IMR-90 (cell line): Measurements from ENCODE around the gene DAG1. TPM values are rescaled to one million over a fixed set of nuclear protein-coding genes. Genes with fewer than 3 reads are reported as not detected.

ENCODE experiments used
- ATAC-seq: fragments of 200-7000 bp; cut with Tn5 transposase; 2 replicates; pipeline ENCODE4 v1.9.1; 2020; ENCODE audit warnings: low read depth, mild to moderate bottlenecking, moderate library complexity
- BruUV-seq: library from RNA; stranded (reverse); fragments of 400-500 nt; replicated peaks from 2 replicates; lab custom pipeline; 2021; lab: Mats Ljungman, UMichigan
- CTCF ChIA-PET: fragments of 300-600 bp; formaldehyde crosslinking; extraction: SDS; loops from one replicate; lab custom pipeline; 2021; ENCODE audit warnings: antibody characterized with exemption; lab: Yijun Ruan, JAX
- POLR2A ChIA-PET: fragments of 300-600 bp; sonication (Branson Sonifier 250); formaldehyde crosslinking; loops from one replicate; lab custom pipeline; 2022; ENCODE audit warnings: antibody characterized with exemption; ENCODE audit not compliant: unreplicated experiment; lab: Charles Lee
- DNase-seq: peaks from one replicate; pipeline ENCODE4 v3.0.0; 2013
- H2AFZ ChIP-seq: replicated peaks from 2 replicates; pipeline ENCODE3; 2013; ENCODE audit warnings: low read length, mild to moderate bottlenecking; ENCODE audit not compliant: poor library complexity
- H2AK5ac ChIP-seq: 2 replicates; pipeline ENCODE4 v1.6.1; 2013; ENCODE audit warnings: low read depth, low read length, inconsistent platforms
- H2AK9ac ChIP-seq: replicated peaks from 2 replicates; pipeline ENCODE3; 2013; ENCODE audit warnings: mild to moderate bottlenecking, low read depth, low read length, moderate library complexity; ENCODE audit not compliant: poor library complexity
- H2BK120ac ChIP-seq: 2 replicates; pipeline ENCODE4 v1.6.1; 2013; ENCODE audit warnings: low read depth, low read length, inconsistent platforms
- H2BK15ac ChIP-seq: 3 replicates; pipeline ENCODE4 v1.6.1; 2013; ENCODE audit warnings: low read depth, low read length, inconsistent platforms
- H2BK20ac ChIP-seq: 2 replicates; pipeline ENCODE4 v1.6.1; 2013; ENCODE audit warnings: low read depth, mild to moderate bottlenecking, inconsistent platforms, low read length, moderate library complexity
- H2BK5ac ChIP-seq: 2 replicates; pipeline ENCODE4 v1.6.1; 2013; ENCODE audit warnings: mild to moderate bottlenecking, low read depth, low read length, inconsistent platforms; ENCODE audit not compliant: poor library complexity, severe bottlenecking
- H3K14ac ChIP-seq: replicated peaks from 2 replicates; pipeline ENCODE4 v1.6.1; 2013; ENCODE audit warnings: low read depth, low read length, inconsistent platforms
- H3K18ac ChIP-seq: 2 replicates; pipeline ENCODE4 v1.6.1; 2013; ENCODE audit warnings: low read depth, low read length, control low read depth
- H3K23ac ChIP-seq: 2 replicates; pipeline ENCODE4 v1.6.1; 2013; ENCODE audit warnings: low read depth, low read length, inconsistent platforms
- H3K27ac ChIP-seq: 2 replicates; pipeline ENCODE4 v1.5.1; 2013; ENCODE audit warnings: mild to moderate bottlenecking, control low read depth, low read length; ENCODE audit not compliant: insufficient read depth
- H3K27me3 ChIP-seq: 2 replicates; pipeline ENCODE4 v1.6.1; 2013; ENCODE audit warnings: low read length; ENCODE audit not compliant: control insufficient read depth, insufficient read depth
- H3K36me3 ChIP-seq: 2 replicates; pipeline ENCODE4 v1.6.1; 2013; ENCODE audit warnings: low read length, mixed read lengths; ENCODE audit not compliant: control insufficient read depth, insufficient read depth
- H3K4ac ChIP-seq: 2 replicates; pipeline ENCODE4 v1.6.1; 2013; ENCODE audit warnings: low read depth, low read length, inconsistent platforms
- H3K4me1 ChIP-seq: 2 replicates; pipeline ENCODE4 v1.6.1; 2013; ENCODE audit warnings: low read length, mixed read lengths; ENCODE audit not compliant: control insufficient read depth, insufficient read depth
- H3K4me2 ChIP-seq: 2 replicates; pipeline ENCODE4 v1.6.1; 2013; ENCODE audit warnings: low read depth, mild to moderate bottlenecking, control low read depth, low read length, moderate library complexity
- H3K4me3 ChIP-seq: 2 replicates; pipeline ENCODE4 v1.5.1; 2013; ENCODE audit warnings: low read depth, mild to moderate bottlenecking, control low read depth, low read length, moderate library complexity; ENCODE audit not compliant: insufficient read depth
- H3K56ac ChIP-seq: 2 replicates; pipeline ENCODE4 v1.6.1; 2013; ENCODE audit warnings: low read length, inconsistent platforms; ENCODE audit not compliant: insufficient read depth; ENCODE audit errors: extremely low read depth
- H3K79me1 ChIP-seq, 2 experiments: 2 replicates each; pipeline ENCODE4 v1.6.1; 2013; ENCODE audit warnings: low read length in 2 of 2, inconsistent platforms in 1 of 2, low read depth in 1 of 2
- H3K9ac ChIP-seq: 2 replicates; pipeline ENCODE4 v1.6.1; 2013; ENCODE audit warnings: low read depth, low read length, control low read depth
- H3K9me1 ChIP-seq: 2 replicates; pipeline ENCODE4 v1.6.1; 2013; ENCODE audit warnings: low read length, inconsistent platforms; ENCODE audit not compliant: insufficient read depth
- H3K9me3 ChIP-seq: 2 replicates; pipeline ENCODE4 v1.6.1; 2013; ENCODE audit warnings: low read length; ENCODE audit not compliant: control insufficient read depth, insufficient read depth
- H4K20me1 ChIP-seq: 2 replicates; pipeline ENCODE4 v1.6.1; 2013; ENCODE audit warnings: low read length, inconsistent platforms; ENCODE audit not compliant: insufficient read depth
- H4K5ac ChIP-seq: 2 replicates; pipeline ENCODE4 v1.6.1; 2013; ENCODE audit warnings: mild to moderate bottlenecking, low read depth, low read length, control low read depth
- H4K8ac ChIP-seq, 2 experiments: 2 replicates each; pipeline ENCODE4 v1.6.1; 2013; ENCODE audit warnings: low read depth in 2 of 2, low read length in 2 of 2, control low read depth in 1 of 2, inconsistent platforms in 1 of 2
- H4K91ac ChIP-seq: 2 replicates; pipeline ENCODE4 v1.6.1; 2013; ENCODE audit warnings: low read depth, low read length, inconsistent platforms; ENCODE audit not compliant: insufficient read depth
- FOS ChIP-seq: fragments of 150-350 bp; IDR thresholded peaks from 2 replicates; pipeline ENCODE4 v1.6.1; 2016; ENCODE audit warnings: low read depth, low read length
- MAFK ChIP-seq: IDR thresholded peaks from 2 replicates; pipeline ENCODE4 v1.6.1; 2012; ENCODE audit warnings: low read depth, low read length, improper control_type of control experiment
- MXI1 ChIP-seq: IDR thresholded peaks from 2 replicates; pipeline ENCODE4 v1.6.1; 2012; ENCODE audit warnings: low read depth, mild to moderate bottlenecking, low read length, moderate library complexity, borderline replicate concordance
- WGBS, 2 experiments: methylation state at CpG; one replicate each; pipeline versions ENCODE4 v1.1.5 to v1.1.7; 2013; ENCODE audit warnings: missing lambda C conversion rate in 2 of 2; ENCODE audit not compliant: insufficient read length in 1 of 2; ENCODE audit errors: extremely low coverage in 2 of 2; 5-methylcytosine and 5-hydroxymethylcytosine counted together
- dilution Hi-C: fragments of 300-500 bp; cut with HindIII; formaldehyde crosslinking; loops from one replicate; pipeline ENCODE4 v1.14.3; 2018; ENCODE audit warnings: low sequenced_read_pairs; ENCODE audit not compliant: unreplicated experiment
- in situ Hi-C: fragments of 300-500 bp; cut with MboI; formaldehyde crosslinking; loops from 3 replicates; pipeline ENCODE4 v1.14.3; 2019; ENCODE audit warnings: low sequenced_read_pairs, inconsistent platforms, mixed read lengths
- intact Hi-C: fragments of 100-400 bp; cut with micrococcal nuclease; formaldehyde crosslinking; loops from 2 replicates; pipeline ENCODE4 v1.10.0; 2022
- polyA plus RNA-seq, 3 experiments: library from polyadenylated mRNA; depleted of rRNA; stranded (reverse); fragments of >200 nt; gene quantifications; 2 replicates each; pipeline ENCODE4 v1.2.3, GENCODE V29; 2012; ENCODE audit warnings: low replicate concordance in 1 of 3
- total RNA-seq: library from RNA; depleted of rRNA; stranded (reverse); fragments of >200 nt; gene quantifications from 2 replicates; pipeline ENCODE4 v1.2.3, GENCODE V29; 2012

DAG1 gene
- total and polyA plus RNA-seq, 2 of the 4 experiments (the other 2 are of a cell fraction): 31.0 to 40.2 TPM

GRCh38 chr3:49554633-49555265, 84.7 kb downstream of the DAG1 start:
- Histone ChIP-seq H3K9ac (no peak overlapping the region), H2AFZ (peak overlapping the region; percentile 59), H2AK5ac (no peak overlapping the region), H3K4ac (no peak overlapping the region), H3K4me2 (peak overlapping the region; percentile 71), H2BK5ac (no peak overlapping the region), H2BK20ac (no peak overlapping the region), H2BK15ac (no peak overlapping the region), H3K23ac (no peak overlapping the region), H3K79me1 (peaks cover 0 to 3% of the 10 kb centered on the region in 2 experiments; a peak in 1 of 4 replicates), H4K5ac (no peak overlapping the region), H4K8ac (no peak overlapping the region), H3K18ac (no peak overlapping the region), H3K56ac (no peak overlapping the region), H3K4me1 (peaks cover 2% of the 10 kb centered on the region; the same call in 1 of the 2 replicates), H2BK120ac (no peak overlapping the region), H3K27ac (no peak overlapping the region), H3K36me3 (no peaks in the 10 kb centered on the region), H4K91ac (no peak overlapping the region), H3K4me3 (peak overlapping the region; percentile 58), H3K9me1 (peaks cover 5% of the 10 kb centered on the region; the same call in 1 of the 2 replicates), H3K14ac (no peak overlapping the region), H2AK9ac (no peak overlapping the region), H3K27me3 (peaks cover 27% of the 10 kb centered on the region), H4K20me1 (no peaks in the 10 kb centered on the region), H3K9me3 (no peaks in the 10 kb centered on the region)
- ATAC-seq (peak; percentile 93), DNase-seq (peak; percentile 10)
- dilution Hi-C loops: no loop called here
- 2% methylated on average over 11 of the region's 66 CpGs; no CpG with 5 or more reads in 1 of the 2 experiments for WGBS, 2 experiments
- CTCF ChIA-PET: interaction anchor here (3.0 kb wide), 1 partner anchor 15 kb away, joined by 15 read pairs; no protein-coding TSS in a partner anchor
- intact Hi-C loops: no loop called here
- in situ Hi-C loops: no loop called here
- no TSS peak for BruUV-seq
- TF ChIP-seq FOS (no peak), MXI1 (peak; percentile 55; the same call in 1 of the 2 replicates), MAFK (no peak)
- POLR2A ChIA-PET: interaction anchor here (0.6 kb wide), 1 partner anchor 86 kb away, joined by 3 read pairs; no protein-coding TSS in a partner anchor
